GM12878 (cell line): ENCODE measurements around the gene CELSR1. TPM values are rescaled to one million over a fixed set of nuclear protein-coding genes. Genes with fewer than 3 reads are reported as not detected.

Experiments
- ATAC-seq: fragments of 200-7000 bp; cut with Tn5 transposase; 3 replicates; pipeline ENCODE4 v1.9.1; 2020; ENCODE audit warnings: mild to moderate bottlenecking, moderate library complexity
- BruUV-seq: library from RNA; stranded (reverse); fragments of 400-500 nt; replicated peaks from 2 replicates; lab custom pipeline; 2021; lab: Mats Ljungman, UMichigan
- CTCF ChIA-PET: fragments of 300-600 bp; sonication (Branson Sonifier 250); formaldehyde crosslinking; extraction: SDS; loops from one replicate; lab custom pipeline; 2021; ENCODE audit warnings: inconsistent platforms; lab: Yijun Ruan, JAX
- POLR2A ChIA-PET: fragments of 350-600 bp; formaldehyde crosslinking; extraction: SDS; loops from one replicate; lab custom pipeline; 2021; ENCODE audit warnings: inconsistent platforms; lab: Charles Lee
- RAD21 ChIA-PET: fragments of 300-600 bp; sonication (Branson Sonifier 250); formaldehyde crosslinking; loops from one replicate; lab custom pipeline; 2023; ENCODE audit warnings: antibody characterized with exemption; ENCODE audit not compliant: unreplicated experiment; lab: Charles Lee
- SMC1A ChIA-PET: fragments of 300-600 bp; sonication (Branson Sonifier 250); formaldehyde crosslinking; loops from one replicate; lab custom pipeline; 2023; ENCODE audit not compliant: unreplicated experiment, uncharacterized antibody; lab: Charles Lee
- DNase-seq: peaks from one replicate; pipeline ENCODE4 v3.0.0-alpha.2; 2011; ENCODE audit warnings: low read depth, low spot score
- FAIRE-seq: peaks from 3 replicates; lab custom pipeline; 2011; peaks lifted over from hg19 to GRCh38; lab: Jason Lieb, UNC
- H2AFZ ChIP-seq: 2 replicates; pipeline ENCODE4 v1.6.0; 2011; ENCODE audit warnings: low read depth, low read length, control low read depth; ENCODE audit not compliant: control insufficient read depth
- H3K27ac ChIP-seq: 2 replicates; pipeline ENCODE4 v1.5.1; 2011; ENCODE audit warnings: control low read depth; ENCODE audit not compliant: control insufficient read depth, insufficient read depth
- H3K27me3 ChIP-seq, 2 experiments: replicated peaks in 1 of 2; 2 replicates each; pipeline versions ENCODE4 v1.6.0 to v1.6.1; 2011; ENCODE audit warnings: low read length in 1 of 2; ENCODE audit not compliant: control insufficient read depth in 2 of 2, insufficient read depth in 2 of 2
- H3K36me3 ChIP-seq, 2 experiments: 2 replicates each; pipeline ENCODE4 v1.5.1; 2011; ENCODE audit warnings: low read length in 1 of 2; ENCODE audit not compliant: control insufficient read depth in 2 of 2, insufficient read depth in 2 of 2
- H3K4me1 ChIP-seq: 2 replicates; pipeline ENCODE4 v1.6.1; 2011; ENCODE audit warnings: mild to moderate bottlenecking, low read length, moderate library complexity, mixed read lengths; ENCODE audit not compliant: control insufficient read depth, insufficient read depth
- H3K4me2 ChIP-seq: 2 replicates; pipeline ENCODE4 v1.6.0; 2011; ENCODE audit warnings: control low read depth; ENCODE audit not compliant: control insufficient read depth, insufficient read depth
- H3K4me3 ChIP-seq: fragments of 200-600 bp; sonication (generic); 2 replicates; pipeline ENCODE4 v1.5.1; 2016
- H3K79me2 ChIP-seq: 2 replicates; pipeline ENCODE4 v1.6.0; 2011; ENCODE audit warnings: low read length; ENCODE audit not compliant: control insufficient read depth, insufficient read depth
- H3K9ac ChIP-seq: 2 replicates; pipeline ENCODE4 v1.8.0; 2011; ENCODE audit warnings: low read length, control low read depth, mixed read lengths; ENCODE audit not compliant: control insufficient read depth, insufficient read depth
- H3K9me3 ChIP-seq: replicated peaks from 3 replicates; pipeline ENCODE4 v1.5.1; 2011; ENCODE audit warnings: mild to moderate bottlenecking, low read length; ENCODE audit not compliant: control insufficient read depth, insufficient read depth
- H4K20me1 ChIP-seq: 2 replicates; pipeline ENCODE4 v1.6.0; 2011; ENCODE audit not compliant: control insufficient read depth, insufficient read depth
- WGBS: methylation state at CpG from one replicate; pipeline ENCODE4 v1.1.6; 2016; ENCODE audit warnings: low lambda C conversion rate; ENCODE audit not compliant: insufficient replicate concordance, insufficient coverage; ENCODE audit errors: missing lambda C conversion rate; 5-methylcytosine and 5-hydroxymethylcytosine counted together
- in situ Hi-C: fragments of 300-500 bp; cut with MboI; formaldehyde crosslinking; loops from 9 replicates; pipeline ENCODE4 v1.14.3; 2018; ENCODE audit warnings: mixed read lengths
- intact Hi-C: fragments of 100-400 bp; cut with micrococcal nuclease; formaldehyde crosslinking; loops from one replicate; pipeline ENCODE4 v1.14.2; 2022; ENCODE audit not compliant: unreplicated experiment
- polyA plus RNA-seq, 11 experiments: library from polyadenylated mRNA; depleted of rRNA in 4 of 11; unstranded in 6 of 11; stranded (reverse) in 5 of 11; fragments of >200 nt; fragmentation: Nextera tagmentation in 4 of 11; fragmentation: Illumina TruSeq in 1 of 11; extraction: Ambion mirVana in 4 of 11; extraction: Trizol in 1 of 11; gene quantifications; 1 replicate in 1 of 11; 2 replicates in 10 of 11; pipeline versions ENCODE4 v1.2.1 to v1.2.3, GENCODE V29; 2011 to 2016; ENCODE audit warnings: inconsistent platforms in 2 of 11, missing spikeins in 2 of 11, low read depth in 1 of 11
- total RNA-seq, 4 experiments: library from RNA; depleted of rRNA in 3 of 4; stranded (reverse); fragments of >200 nt in 3 of 4; fragmentation: Illumina TruSeq in 1 of 4; extraction: Trizol in 1 of 4; gene quantifications; 2 replicates each; pipeline versions ENCODE4 v1.2.1 to v1.2.3, GENCODE V29; 2013 to 2021
- TF ChIP-seq, protein P1 (sequence below): IDR thresholded peaks from 2 replicates; pipeline ENCODE4 v1.6.1; 2011; ENCODE audit warnings: borderline replicate concordance, low read depth, mild to moderate bottlenecking, moderate library complexity, mixed read lengths, low read length; ENCODE audit not compliant: insufficient read depth; ENCODE audit errors: extremely low read length
- TF ChIP-seq, protein P2 (sequence below): IDR thresholded peaks from 2 replicates; pipeline ENCODE4 v1.6.1; 2011; ENCODE audit warnings: borderline replicate concordance, low read depth, mild to moderate bottlenecking, moderate library complexity, low read length; ENCODE audit not compliant: insufficient read depth, poor library complexity, severe bottlenecking

CELSR1 gene
- total and polyA plus RNA-seq, 10 of the 15 experiments (the other 5 are each of a cell fraction or from before 2014, with no cell fraction given): 0.05 to 1.7 (median 0.35) TPM; not detected in 2

DNA sequence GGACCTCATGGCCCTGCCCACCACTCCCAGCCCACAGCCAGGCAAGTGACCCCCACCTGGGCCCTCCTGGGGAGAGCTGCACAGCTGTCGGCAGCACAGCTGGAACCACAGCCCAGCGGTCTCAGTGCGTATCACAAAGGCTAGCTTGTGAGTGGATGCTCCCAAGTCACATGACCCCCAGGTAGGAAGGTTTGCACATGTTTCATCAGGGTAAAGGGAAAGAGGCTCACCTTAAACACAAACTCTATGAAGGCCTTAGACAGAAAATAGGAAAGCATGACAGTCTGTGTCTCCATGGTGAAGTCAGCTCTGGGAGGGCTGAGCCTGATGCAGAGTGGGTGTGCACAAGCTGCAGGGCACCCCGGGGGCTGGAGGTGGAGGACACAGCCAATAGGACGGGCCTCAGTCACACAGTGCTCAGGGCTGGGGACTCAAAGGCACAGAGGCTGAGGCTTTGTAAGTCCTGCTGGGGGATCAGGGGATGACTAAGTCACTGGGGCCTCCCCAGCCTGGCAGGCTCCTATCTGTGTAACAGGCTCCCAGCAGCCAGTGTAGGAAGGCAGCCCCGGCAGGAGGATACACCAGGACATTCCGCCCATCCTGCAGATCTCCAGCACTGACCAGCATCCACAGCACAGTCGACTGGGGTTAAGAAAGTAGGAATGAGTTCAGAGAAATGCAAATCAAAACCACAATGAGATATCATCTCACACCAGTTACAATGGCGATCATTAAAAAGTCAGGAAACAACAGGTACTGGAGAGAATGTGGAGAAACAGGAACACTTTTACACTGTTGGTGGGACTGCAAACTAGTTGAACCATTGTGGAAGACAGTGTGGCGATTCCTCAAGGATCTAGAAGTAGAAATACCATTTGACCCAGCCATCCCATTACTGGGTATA, 22.0 kb downstream of the CELSR1 start:
- CTCF ChIA-PET: interaction anchor here (1.6 kb wide), 1 partner anchor 147 kb away, joined by 6 read pairs; no protein-coding TSS in a partner anchor
- H3K27ac ChIP-seq: no peak overlapping the region
- BruUV-seq: no TSS peak
- no peak for FAIRE-seq
- peak; percentile 51 for ATAC-seq
- H3K4me2 ChIP-seq: no peak overlapping the region
- no peaks in the 10 kb centered on the region for H3K4me1 ChIP-seq
- H3K27me3 ChIP-seq: no peaks in the 10 kb centered on the region
- POLR2A ChIA-PET: no interaction called here
- H4K20me1 ChIP-seq: no peaks in the 10 kb centered on the region
- H3K9ac ChIP-seq: no peak overlapping the region
- TF ChIP-seq, protein P1, sequence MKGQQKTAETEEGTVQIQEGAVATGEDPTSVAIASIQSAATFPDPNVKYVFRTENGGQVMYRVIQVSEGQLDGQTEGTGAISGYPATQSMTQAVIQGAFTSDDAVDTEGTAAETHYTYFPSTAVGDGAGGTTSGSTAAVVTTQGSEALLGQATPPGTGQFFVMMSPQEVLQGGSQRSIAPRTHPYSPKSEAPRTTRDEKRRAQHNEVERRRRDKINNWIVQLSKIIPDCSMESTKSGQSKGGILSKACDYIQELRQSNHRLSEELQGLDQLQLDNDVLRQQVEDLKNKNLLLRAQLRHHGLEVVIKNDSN: peak; percentile 7
- TF ChIP-seq, protein P2, sequence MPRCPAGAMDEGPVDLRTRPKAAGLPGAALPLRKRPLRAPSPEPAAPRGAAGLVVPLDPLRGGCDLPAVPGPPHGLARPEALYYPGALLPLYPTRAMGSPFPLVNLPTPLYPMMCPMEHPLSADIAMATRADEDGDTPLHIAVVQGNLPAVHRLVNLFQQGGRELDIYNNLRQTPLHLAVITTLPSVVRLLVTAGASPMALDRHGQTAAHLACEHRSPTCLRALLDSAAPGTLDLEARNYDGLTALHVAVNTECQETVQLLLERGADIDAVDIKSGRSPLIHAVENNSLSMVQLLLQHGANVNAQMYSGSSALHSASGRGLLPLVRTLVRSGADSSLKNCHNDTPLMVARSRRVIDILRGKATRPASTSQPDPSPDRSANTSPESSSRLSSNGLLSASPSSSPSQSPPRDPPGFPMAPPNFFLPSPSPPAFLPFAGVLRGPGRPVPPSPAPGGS: no peak
- H3K79me2 ChIP-seq: no peaks in the 10 kb centered on the region
- WGBS: 37% methylated on average over 10 of the region's 10 CpGs
- H2AFZ ChIP-seq: no peak overlapping the region
- RAD21 ChIA-PET: interaction anchor here (1.9 kb wide), 1 partner anchor 27 kb away, joined by 10 read pairs; no protein-coding TSS in a partner anchor
- in situ Hi-C loops (no loop called here), intact Hi-C loops (no loop called here)
- H3K4me3 ChIP-seq: no peak overlapping the region
- SMC1A ChIA-PET: no interaction called here
- no peaks in the 10 kb centered on the region for H3K9me3 ChIP-seq
- no peak for DNase-seq
- no peaks in the 10 kb centered on the region for H3K36me3 ChIP-seq
